Kidney epithelial cell (primary cell): ENCODE measurements around the gene WNT8A. TPM values are rescaled to one million over a fixed set of nuclear protein-coding genes. Genes with fewer than 3 reads are reported as not detected.
"Not testable (repeated sequence)": the region's sequence is repeated elsewhere in the genome, so short reads cannot be mapped to it uniquely, and the experiment has no call there.

Experiments
- DNase-seq: peaks from one replicate; pipeline ENCODE4 v3.0.0-alpha.2; 2010; ENCODE audit warnings: low read depth
- H3K27me3 ChIP-seq: 2 replicates; pipeline ENCODE4 v1.6.0; 2011; ENCODE audit warnings: low read length; ENCODE audit not compliant: control insufficient read depth, insufficient read depth
- H3K36me3 ChIP-seq: 2 replicates; pipeline ENCODE4 v1.5.1; 2011; ENCODE audit warnings: low read length; ENCODE audit not compliant: control insufficient read depth, insufficient read depth
- H3K4me3 ChIP-seq: 2 replicates; pipeline ENCODE4 v1.5.1; 2011; ENCODE audit warnings: low read depth, mild to moderate bottlenecking, control low read depth, low read length
- CTCF ChIP-seq: IDR thresholded peaks from 2 replicates; pipeline ENCODE4 v1.5.1; 2011; ENCODE audit warnings: mild to moderate bottlenecking, moderate library complexity, low read length, control low read depth, inconsistent platforms; ENCODE audit not compliant: insufficient read depth, poor library complexity, severe bottlenecking
- total RNA-seq: library from RNA; depleted of rRNA; stranded (reverse); fragments of >200 nt; gene quantifications from 2 replicates; pipeline ENCODE4 v1.2.3, GENCODE V29; 2015

Gene WNT8A
- total RNA-seq, 1 donor from 2014 or later: not detected

- Histone ChIP-seq H3K4me3 (no peak overlapping the region), H3K27me3 (no peaks in the 10 kb centered on the region), H3K36me3 (no peaks in the 10 kb centered on the region)
- TF ChIP-seq CTCF: peak; percentile 42
- no peak for DNase-seq
These were observed 18.7 kb upstream of the WNT8A start for GRCh38 chr5:138065102-138065501.

- no peak for DNase-seq
- Histone ChIP-seq H3K27me3 (no peaks in the 10 kb centered on the region), H3K4me3 (no peak overlapping the region), H3K36me3 (no peaks in the 10 kb centered on the region)
- TF ChIP-seq CTCF: no peak
These were observed 15.9 kb upstream of the WNT8A start for GRCh38 chr5:138067945-138068344.

- peak; percentile 83 for TF ChIP-seq CTCF
- no peaks in the 10 kb centered on the region for H3K27me3 ChIP-seq
- DNase-seq: peak; percentile 25
- no peaks in the 10 kb centered on the region for H3K36me3 ChIP-seq
- H3K4me3 ChIP-seq: no peak overlapping the region
These were observed 14.9 kb upstream of the WNT8A start for GRCh38 chr5:138068742-138069600.

- H3K27me3 ChIP-seq, DNase-seq, H3K36me3 ChIP-seq, H3K4me3 ChIP-seq: not testable (repeated sequence)
These were observed 13.8 kb upstream of the WNT8A start for GRCh38 chr5:138070026-138070425.

- TF ChIP-seq CTCF: peak; percentile 85
- Histone ChIP-seq H3K36me3 (no peaks in the 10 kb centered on the region), H3K4me3 (no peak overlapping the region), H3K27me3 (no peaks in the 10 kb centered on the region)
- no peak for DNase-seq
These were observed 6.7 kb upstream of the WNT8A start for GRCh38 chr5:138077064-138077696.

- TF ChIP-seq CTCF: no peak
- H3K36me3 ChIP-seq: no peaks in the 10 kb centered on the region
- H3K27me3 ChIP-seq: no peaks in the 10 kb centered on the region
- DNase-seq: no peak
- no peak overlapping the region for H3K4me3 ChIP-seq
These were observed 5.7 kb upstream of the WNT8A start for GRCh38 chr5:138078006-138078643.
